Stimulated activated naive B cell treated with anti-CD40 and anti-IgM and Interleukin-4, amounts not matched to agents 10 μg/mL and 1 μg/mL and 100 μg/mL, for 72 hours (primary cell): ENCODE measurements around the gene UGT2B7.
"Not testable (repeated sequence)": the region's sequence is repeated elsewhere in the genome, so short reads cannot be mapped to it uniquely, and the experiment has no call there.

ENCODE experiments used
- ATAC-seq, 2 donors: fragments of 150-1000 bp; cut with Tn5 transposase; replicated peaks; 2 replicates each; pipeline ENCODE4 v1.10.0; 2021; ENCODE audit warnings: moderate library complexity in 1 of 2
- DNase-seq: peaks from one replicate; pipeline ENCODE4 v3.0.0; 2021
- H3K27ac Mint-ChIP-seq: one replicate; pipeline ENCODE4 v1.8.0; 2022; ENCODE audit warnings: mild to moderate bottlenecking, mixed read lengths
- H3K27me3 Mint-ChIP-seq, 2 donors: one replicate each; pipeline ENCODE4 v1.8.0; 2022; ENCODE audit warnings: mixed read lengths in 2 of 2
- H3K36me3 Mint-ChIP-seq, 2 donors: one replicate each; pipeline ENCODE4 v1.8.0; 2022; ENCODE audit warnings: mixed read lengths in 2 of 2, mild to moderate bottlenecking in 1 of 2
- H3K4me1 Mint-ChIP-seq, 2 donors: one replicate each; pipeline ENCODE4 v1.8.0; 2022; ENCODE audit warnings: mixed read lengths in 2 of 2, mild to moderate bottlenecking in 1 of 2
- H3K4me3 Mint-ChIP-seq, 2 donors: one replicate each; pipeline ENCODE4 v1.8.0; 2022; ENCODE audit warnings: mild to moderate bottlenecking in 2 of 2, mixed read lengths in 2 of 2, moderate library complexity in 1 of 2
- H3K9me3 Mint-ChIP-seq, 2 donors: one replicate each; pipeline ENCODE4 v1.8.0; 2022; ENCODE audit warnings: mixed read lengths in 2 of 2, mild to moderate bottlenecking in 1 of 2

UGT2B7 gene

DNA sequence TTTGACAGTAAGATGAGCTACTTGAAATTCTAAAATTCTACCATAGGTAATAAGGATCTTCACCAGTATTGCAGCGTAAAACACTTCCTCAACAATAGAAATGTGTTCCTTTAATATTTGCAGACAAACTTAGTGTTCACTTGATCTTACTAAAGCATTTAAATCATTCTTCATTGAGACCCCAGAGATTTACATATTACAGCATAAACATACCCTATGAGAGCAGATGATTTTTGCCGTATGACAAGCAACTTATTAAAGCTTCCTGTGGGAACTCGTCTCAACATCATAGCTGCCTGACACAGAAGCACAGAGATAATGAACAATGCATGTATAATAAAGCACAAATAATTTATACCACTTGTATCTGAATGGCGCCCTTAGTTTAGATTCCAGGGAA, 3.6 kb downstream of the UGT2B7 start:
- no peaks in the 10 kb centered on the region for H3K4me1 Mint-ChIP-seq
- H3K4me3 Mint-ChIP-seq = no peak overlapping the region
- H3K27ac Mint-ChIP-seq = no peak overlapping the region
- no peaks in the 10 kb centered on the region for H3K27me3 Mint-ChIP-seq
- H3K36me3 Mint-ChIP-seq = no peaks in the 10 kb centered on the region
- DNase-seq = no peak
- no peak for ATAC-seq
- H3K9me3 Mint-ChIP-seq = no peaks in the 10 kb centered on the region

DNA sequence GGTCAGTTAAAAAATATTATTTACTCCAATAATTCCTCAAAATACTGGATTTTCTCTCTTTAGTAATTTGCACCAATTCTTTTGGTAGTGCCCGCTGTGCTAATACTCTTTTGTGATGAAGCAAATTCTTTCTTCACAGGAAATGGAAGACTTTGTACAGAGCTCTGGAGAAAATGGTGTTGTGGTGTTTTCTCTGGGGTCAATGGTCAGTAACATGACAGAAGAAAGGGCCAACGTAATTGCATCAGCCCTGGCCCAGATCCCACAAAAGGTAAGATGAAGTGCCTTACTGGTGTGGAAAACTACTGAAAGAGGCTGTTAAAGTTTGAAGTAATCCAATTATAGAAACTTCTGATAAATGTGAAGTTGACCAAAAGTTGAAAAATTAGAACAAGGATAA, 6.4 kb downstream of the UGT2B7 start:
- not testable (repeated sequence) for H3K36me3 Mint-ChIP-seq, H3K4me3 Mint-ChIP-seq, H3K27me3 Mint-ChIP-seq, H3K9me3 Mint-ChIP-seq, ATAC-seq, DNase-seq, H3K4me1 Mint-ChIP-seq, H3K27ac Mint-ChIP-seq

DNA sequence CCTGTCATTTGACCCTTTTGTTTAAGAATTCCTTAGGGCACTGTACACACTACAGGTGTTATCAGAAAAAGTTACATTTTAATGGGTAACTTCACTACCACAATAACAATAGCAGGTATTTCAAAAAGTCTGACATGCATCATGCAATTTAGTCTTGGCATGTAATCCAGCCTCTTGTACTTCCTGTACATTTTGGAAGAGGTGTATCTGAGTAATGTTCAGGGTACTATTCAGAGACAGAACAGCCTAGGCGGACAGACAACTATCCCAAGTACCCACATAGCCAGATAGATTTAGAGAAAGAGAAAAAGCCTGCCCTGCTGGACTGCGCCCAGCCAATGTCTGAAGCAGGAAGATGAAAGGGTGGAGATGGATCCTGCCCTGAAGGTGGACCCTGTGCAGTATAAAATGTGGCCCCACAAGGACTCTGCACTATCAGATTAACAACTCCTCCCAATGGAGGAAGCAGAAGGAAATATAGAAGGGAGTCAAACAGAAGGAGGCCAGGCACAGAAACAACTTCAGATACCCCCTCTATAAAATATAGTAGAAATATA, 8.5 kb downstream of the UGT2B7 start:
- DNase-seq (no peak), ATAC-seq (no peak)
- Mint-ChIP-seq H3K9me3 (no peaks in the 10 kb centered on the region), H3K4me3 (no peak overlapping the region), H3K27ac (no peak overlapping the region), H3K27me3 (no peaks in the 10 kb centered on the region), H3K4me1 (no peaks in the 10 kb centered on the region), H3K36me3 (no peaks in the 10 kb centered on the region)

GRCh38 chr4:69115151-69115850, 19.0 kb downstream of the UGT2B7 start:
- H3K36me3 Mint-ChIP-seq, H3K27ac Mint-ChIP-seq, H3K27me3 Mint-ChIP-seq, H3K4me3 Mint-ChIP-seq, ATAC-seq, H3K9me3 Mint-ChIP-seq, H3K4me1 Mint-ChIP-seq, DNase-seq: not testable (repeated sequence)

DNA sequence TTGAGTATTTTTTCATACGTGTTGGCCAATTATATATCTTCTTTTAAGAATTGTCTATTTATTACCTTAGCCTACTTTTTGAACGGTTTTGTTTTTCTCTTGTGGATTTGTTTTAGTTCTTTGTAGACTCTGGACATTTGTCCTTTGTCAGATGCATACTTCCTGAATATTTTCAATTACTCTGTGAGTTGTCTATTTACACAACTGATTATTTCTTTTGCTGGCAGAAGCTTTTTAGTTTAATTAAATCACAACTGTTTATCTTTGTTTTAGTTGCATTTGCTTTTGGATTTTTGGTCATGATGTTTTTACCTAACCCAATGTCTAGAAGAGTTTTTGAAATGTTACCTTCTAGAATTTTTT, 19.6 kb downstream of the UGT2B7 start:
- H3K27me3 Mint-ChIP-seq = no peaks in the 10 kb centered on the region
- DNase-seq (no peak), ATAC-seq (no peak)
- peaks cover 0 to 1% of the 10 kb centered on the region in 2 donors for H3K9me3 Mint-ChIP-seq
- no peak overlapping the region for H3K27ac Mint-ChIP-seq
- no peak overlapping the region for H3K4me3 Mint-ChIP-seq
- no peaks in the 10 kb centered on the region for H3K36me3 Mint-ChIP-seq
- H3K4me1 Mint-ChIP-seq = no peaks in the 10 kb centered on the region

- no peak overlapping the region for H3K4me3 Mint-ChIP-seq
- H3K4me1 Mint-ChIP-seq = no peaks in the 10 kb centered on the region
- no peak for DNase-seq
- no peak overlapping the region for H3K27ac Mint-ChIP-seq
- H3K27me3 Mint-ChIP-seq = no peaks in the 10 kb centered on the region
- no peaks in the 10 kb centered on the region for H3K9me3 Mint-ChIP-seq
- no peak for ATAC-seq
- no peaks in the 10 kb centered on the region for H3K36me3 Mint-ChIP-seq
Observed at GRCh38 chr4:69116645-69117321, 20.5 kb downstream of the UGT2B7 start.

DNA sequence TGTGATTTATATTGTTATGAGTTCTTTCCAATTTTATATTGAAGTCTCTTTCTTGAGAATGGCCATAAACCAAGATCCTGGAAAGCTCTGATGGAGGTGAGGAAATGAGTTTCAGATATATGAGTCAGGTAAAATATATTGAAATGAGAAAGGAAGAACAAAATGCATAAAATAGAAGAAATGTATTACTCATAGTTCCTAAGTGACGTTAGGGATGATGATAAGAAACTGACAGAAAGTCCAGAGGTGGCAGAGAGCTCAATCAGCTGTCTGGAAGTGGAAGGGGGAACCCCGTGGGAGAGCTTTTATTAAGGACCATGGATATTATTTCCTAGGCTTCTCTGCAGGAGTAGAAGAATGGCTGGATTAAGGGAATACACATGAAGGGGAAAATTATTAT, 24.6 kb downstream of the UGT2B7 start:
- Mint-ChIP-seq H3K4me3 (no peak overlapping the region), H3K4me1 (no peaks in the 10 kb centered on the region), H3K27ac (no peak overlapping the region), H3K9me3 (peaks cover 0 to 3% of the 10 kb centered on the region in 2 donors), H3K36me3 (no peaks in the 10 kb centered on the region), H3K27me3 (no peaks in the 10 kb centered on the region)
- no peak for ATAC-seq
- no peak for DNase-seq

DNA sequence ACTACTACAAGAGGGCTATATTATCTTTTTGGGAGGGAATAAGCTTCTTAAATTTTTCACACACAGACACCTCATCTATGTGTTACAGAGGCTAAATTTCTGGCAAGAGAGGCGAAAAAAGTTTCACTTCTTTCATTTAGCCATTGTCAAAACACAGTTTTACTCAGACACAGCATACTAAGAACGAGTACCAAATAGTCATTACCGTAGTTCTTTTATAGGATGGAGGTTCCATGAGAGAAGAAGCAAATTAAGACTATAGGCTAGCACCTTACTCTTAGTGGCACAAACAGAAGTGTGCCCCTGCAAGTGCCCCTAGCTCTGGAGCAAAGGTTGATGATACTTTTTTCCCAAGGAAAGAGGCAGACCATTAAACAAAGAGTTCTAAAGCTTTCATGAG, 26.2 kb downstream of the UGT2B7 start:
- ATAC-seq = no peak
- H3K36me3 Mint-ChIP-seq = no peaks in the 10 kb centered on the region

GRCh38 chr4:69124941-69125340, 28.7 kb downstream of the UGT2B7 start:
- H3K4me1 Mint-ChIP-seq = no peaks in the 10 kb centered on the region
- H3K9me3 Mint-ChIP-seq = peaks cover 0 to 3% of the 10 kb centered on the region in 2 donors
- no peaks in the 10 kb centered on the region for H3K27me3 Mint-ChIP-seq
- H3K36me3 Mint-ChIP-seq = no peaks in the 10 kb centered on the region
- DNase-seq (no peak), ATAC-seq (no peak)
- H3K4me3 Mint-ChIP-seq = no peak overlapping the region
- H3K27ac Mint-ChIP-seq = no peak overlapping the region

More for the DNA sequence above, 26.2 kb downstream of the UGT2B7 start:
- Mint-ChIP-seq H3K4me1 (no peaks in the 10 kb centered on the region), H3K4me3 (no peak overlapping the region), H3K27me3 (no peaks in the 10 kb centered on the region), H3K27ac (no peak overlapping the region), H3K9me3 (peaks cover 0 to 3% of the 10 kb centered on the region in 2 donors)
- DNase-seq = no peak

DNA sequence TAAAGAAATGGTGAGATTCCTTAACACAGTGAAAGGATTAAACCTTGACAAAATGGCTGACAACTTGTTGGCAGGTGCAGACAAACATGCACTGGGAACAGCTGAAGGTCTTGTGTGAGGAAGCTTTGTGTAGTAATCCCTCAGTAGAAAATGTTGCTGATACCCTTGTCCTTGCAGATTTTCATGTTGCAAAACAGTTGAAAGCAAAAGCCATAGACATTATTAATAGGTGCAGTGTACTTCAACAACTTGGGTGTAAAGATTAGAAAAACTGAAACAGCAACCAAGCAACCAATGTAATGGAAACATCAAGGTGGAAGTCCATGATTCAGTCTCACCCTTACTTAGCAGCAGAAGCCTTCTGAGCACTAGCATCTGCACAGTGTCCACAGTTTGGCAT, 29.8 kb downstream of the UGT2B7 start:
- Mint-ChIP-seq H3K36me3 (no peaks in the 10 kb centered on the region), H3K27me3 (no peaks in the 10 kb centered on the region), H3K4me1 (no peaks in the 10 kb centered on the region)

GRCh38 chr4:69133993-69134392, 37.7 kb downstream of the UGT2B7 start:
- Mint-ChIP-seq H3K4me3 (no peak overlapping the region), H3K27me3 (no peaks in the 10 kb centered on the region), H3K27ac (no peak overlapping the region), H3K9me3 (peaks cover 0 to 2% of the 10 kb centered on the region in 2 donors), H3K4me1 (no peaks in the 10 kb centered on the region), H3K36me3 (no peaks in the 10 kb centered on the region)
- no peak for ATAC-seq
- no peak for DNase-seq

More for the DNA sequence above, 29.8 kb downstream of the UGT2B7 start:
- Mint-ChIP-seq H3K4me3 (no peak overlapping the region), H3K27ac (no peak overlapping the region), H3K9me3 (peaks cover 0 to 3% of the 10 kb centered on the region in 2 donors)
- DNase-seq (no peak), ATAC-seq (no peak)

DNA sequence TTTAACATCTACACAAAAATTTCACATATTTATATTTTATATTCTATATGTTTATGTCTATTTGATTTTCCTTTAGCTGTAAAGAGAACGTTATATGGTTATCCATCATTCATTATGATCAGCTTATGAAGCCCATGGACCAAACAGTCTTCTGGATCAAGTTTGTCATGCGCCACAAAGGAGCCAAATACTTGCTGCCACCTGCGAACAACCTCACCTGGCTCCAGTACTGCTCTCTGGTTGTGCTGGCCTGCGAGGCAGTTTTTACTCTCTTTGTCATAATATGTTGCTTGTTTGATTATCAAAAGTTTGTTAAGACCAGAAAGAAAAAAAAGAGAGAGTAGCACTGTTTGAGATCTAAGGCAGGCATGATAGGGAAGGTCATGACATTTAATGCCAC, 38.2 kb downstream of the UGT2B7 start:
- DNase-seq = no peak
- Mint-ChIP-seq H3K4me3 (no peak overlapping the region), H3K4me1 (no peaks in the 10 kb centered on the region), H3K36me3 (no peaks in the 10 kb centered on the region), H3K9me3 (peaks cover 0 to 2% of the 10 kb centered on the region in 2 donors), H3K27me3 (no peaks in the 10 kb centered on the region), H3K27ac (no peak overlapping the region)
- ATAC-seq = no peak

DNA sequence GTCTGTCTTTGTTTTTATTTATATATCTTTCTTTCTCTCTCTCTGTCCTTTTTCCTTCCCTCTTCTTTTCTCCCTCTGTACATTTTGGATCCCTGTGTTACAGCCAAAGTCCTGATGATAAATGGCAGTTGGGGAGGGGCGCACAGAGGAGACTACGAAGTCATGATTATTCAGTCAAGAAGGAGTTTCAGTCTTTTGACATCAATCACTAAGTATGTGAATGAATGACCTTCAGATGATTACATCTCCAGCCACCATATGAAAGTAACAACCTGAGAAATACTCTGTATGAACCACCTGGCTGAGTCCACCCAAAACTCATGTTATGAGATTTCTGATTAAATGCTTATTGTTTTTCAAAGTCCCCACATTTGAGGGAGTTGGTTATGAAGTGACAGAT, 45.0 kb downstream of the UGT2B7 start:
- no peaks in the 10 kb centered on the region for H3K36me3 Mint-ChIP-seq
- no peak overlapping the region for H3K27ac Mint-ChIP-seq
- no peaks in the 10 kb centered on the region for H3K4me1 Mint-ChIP-seq
- H3K27me3 Mint-ChIP-seq = no peaks in the 10 kb centered on the region
- no peak overlapping the region for H3K4me3 Mint-ChIP-seq
- no peaks in the 10 kb centered on the region for H3K9me3 Mint-ChIP-seq
- DNase-seq (no peak), ATAC-seq (no peak)

GRCh38 chr4:69147334-69147733, 51.1 kb downstream of the UGT2B7 start:
- no peaks in the 10 kb centered on the region for H3K27me3 Mint-ChIP-seq
- no peaks in the 10 kb centered on the region for H3K4me1 Mint-ChIP-seq
- no peak for DNase-seq
- no peak overlapping the region for H3K27ac Mint-ChIP-seq
- H3K4me3 Mint-ChIP-seq = no peak overlapping the region
- ATAC-seq = no peak
- H3K9me3 Mint-ChIP-seq = no peaks in the 10 kb centered on the region
- no peaks in the 10 kb centered on the region for H3K36me3 Mint-ChIP-seq

DNA sequence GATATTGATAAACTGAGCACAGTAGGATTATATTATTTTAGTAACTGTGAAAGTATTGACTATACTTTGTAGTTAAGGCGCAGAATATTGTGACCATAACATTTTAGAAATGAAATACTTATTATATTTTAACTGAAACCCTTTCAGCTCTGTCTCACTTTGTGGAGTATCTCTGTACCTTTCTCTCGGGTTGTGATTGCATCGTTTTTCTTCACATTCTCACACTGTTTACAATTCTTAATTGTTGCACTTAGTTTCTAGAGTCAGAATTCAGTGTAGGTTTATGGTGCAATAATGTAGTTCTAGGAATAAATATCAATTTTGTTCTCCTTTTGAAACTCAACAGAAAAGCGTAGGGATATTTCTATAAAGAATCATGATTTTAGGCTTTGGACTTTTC, 57.7 kb downstream of the UGT2B7 start:
- Mint-ChIP-seq H3K27me3 (no peaks in the 10 kb centered on the region), H3K9me3 (no peaks in the 10 kb centered on the region), H3K4me3 (no peak overlapping the region), H3K27ac (no peak overlapping the region), H3K4me1 (no peaks in the 10 kb centered on the region), H3K36me3 (no peaks in the 10 kb centered on the region)
- DNase-seq (no peak), ATAC-seq (no peak)
